A549 (cell line): ENCODE results near the gene IQGAP2.

Source experiments
- BHLHE40 ChIP-seq: IDR thresholded peaks from 2 replicates; pipeline ENCODE4 v1.6.1; 2012; ENCODE audit warnings: low read depth, low read length, inconsistent platforms
- ESRRA ChIP-seq: fragments of 150-350 bp; IDR thresholded peaks from 2 replicates; pipeline ENCODE4 v1.6.1; 2014; ENCODE audit warnings: mild to moderate bottlenecking, low read length, borderline replicate concordance
- SMC3 ChIP-seq: fragments of >200 bp; sonication (Bioruptor Twin); formaldehyde crosslinking; IDR thresholded peaks from 3 replicates; pipeline ENCODE4 v1.6.1; 2018; ENCODE audit warnings: inconsistent platforms
- TF ChIP-seq, protein P1 (sequence below): fragments of >200 bp; sonication (Bioruptor Twin); formaldehyde crosslinking; IDR thresholded peaks from 3 replicates; pipeline ENCODE4 v1.5.1; 2016
- TF ChIP-seq, protein P2 (sequence below): fragments of 150-350 bp; IDR thresholded peaks from 2 replicates; pipeline ENCODE4 v1.6.1; 2014; ENCODE audit warnings: low read depth, mild to moderate bottlenecking, low read length

DNA sequence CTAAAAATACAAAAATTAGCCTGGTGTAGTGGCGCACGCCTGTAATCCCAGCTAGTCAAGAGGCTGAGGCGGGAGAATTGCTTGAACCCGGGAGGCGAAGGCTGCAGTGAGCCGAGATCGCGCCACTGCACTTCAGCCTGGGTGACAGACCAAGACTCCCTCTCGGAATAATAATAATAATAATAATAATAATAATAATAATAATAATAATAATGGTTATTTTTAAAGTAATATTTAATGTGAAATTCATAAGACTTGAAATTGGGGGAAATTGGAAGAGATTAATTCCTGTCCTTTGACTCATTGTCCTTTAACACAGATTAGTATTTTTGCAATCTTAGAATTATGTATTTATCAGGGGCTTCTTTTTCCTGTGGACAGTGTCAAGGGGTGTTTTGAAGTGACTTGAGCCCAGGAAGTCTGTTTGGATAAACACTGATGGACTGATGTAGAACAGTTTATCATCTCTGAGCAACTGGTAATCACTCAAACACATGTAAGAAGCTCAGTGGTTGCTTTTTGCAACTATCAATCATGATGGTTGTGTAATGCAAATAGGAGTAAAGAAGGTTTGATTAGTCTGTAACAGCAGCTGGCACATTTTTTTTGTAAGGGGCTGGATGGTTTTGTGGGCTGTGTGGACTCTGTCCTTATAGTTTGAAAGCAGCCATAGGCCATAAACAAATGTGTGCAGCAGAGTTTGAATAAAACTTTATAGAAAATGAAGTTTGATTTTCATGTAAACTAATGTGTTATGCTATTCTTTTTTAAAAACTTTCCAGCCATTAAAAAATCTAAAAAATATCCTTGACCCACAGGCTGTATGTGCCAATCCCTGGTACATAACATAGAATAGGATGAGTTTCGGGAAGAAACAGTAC, 126.6 kb downstream of the IQGAP2 start:
- TF ChIP-seq BHLHE40 (no peak), ESRRA (no peak), SMC3 (no peak)
- TF ChIP-seq, protein P1, sequence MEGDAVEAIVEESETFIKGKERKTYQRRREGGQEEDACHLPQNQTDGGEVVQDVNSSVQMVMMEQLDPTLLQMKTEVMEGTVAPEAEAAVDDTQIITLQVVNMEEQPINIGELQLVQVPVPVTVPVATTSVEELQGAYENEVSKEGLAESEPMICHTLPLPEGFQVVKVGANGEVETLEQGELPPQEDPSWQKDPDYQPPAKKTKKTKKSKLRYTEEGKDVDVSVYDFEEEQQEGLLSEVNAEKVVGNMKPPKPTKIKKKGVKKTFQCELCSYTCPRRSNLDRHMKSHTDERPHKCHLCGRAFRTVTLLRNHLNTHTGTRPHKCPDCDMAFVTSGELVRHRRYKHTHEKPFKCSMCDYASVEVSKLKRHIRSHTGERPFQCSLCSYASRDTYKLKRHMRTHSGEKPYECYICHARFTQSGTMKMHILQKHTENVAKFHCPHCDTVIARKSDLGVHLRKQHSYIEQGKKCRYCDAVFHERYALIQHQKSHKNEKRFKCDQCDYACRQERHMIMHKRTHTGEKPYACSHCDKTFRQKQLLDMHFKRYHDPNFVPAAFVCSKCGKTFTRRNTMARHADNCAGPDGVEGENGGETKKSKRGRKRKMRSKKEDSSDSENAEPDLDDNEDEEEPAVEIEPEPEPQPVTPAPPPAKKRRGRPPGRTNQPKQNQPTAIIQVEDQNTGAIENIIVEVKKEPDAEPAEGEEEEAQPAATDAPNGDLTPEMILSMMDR: no peak
- TF ChIP-seq, protein P2, sequence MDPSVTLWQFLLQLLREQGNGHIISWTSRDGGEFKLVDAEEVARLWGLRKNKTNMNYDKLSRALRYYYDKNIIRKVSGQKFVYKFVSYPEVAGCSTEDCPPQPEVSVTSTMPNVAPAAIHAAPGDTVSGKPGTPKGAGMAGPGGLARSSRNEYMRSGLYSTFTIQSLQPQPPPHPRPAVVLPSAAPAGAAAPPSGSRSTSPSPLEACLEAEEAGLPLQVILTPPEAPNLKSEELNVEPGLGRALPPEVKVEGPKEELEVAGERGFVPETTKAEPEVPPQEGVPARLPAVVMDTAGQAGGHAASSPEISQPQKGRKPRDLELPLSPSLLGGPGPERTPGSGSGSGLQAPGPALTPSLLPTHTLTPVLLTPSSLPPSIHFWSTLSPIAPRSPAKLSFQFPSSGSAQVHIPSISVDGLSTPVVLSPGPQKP: no peak
